ENCODE data around the gene MYH9. TPM values are rescaled to one million over a fixed set of nuclear protein-coding genes. Genes with fewer than 3 reads are reported as not detected.

Gene MYH9
- polyA plus RNA-seq, 1 donor from 2014 or later, result 7.1 TPM

DNA sequence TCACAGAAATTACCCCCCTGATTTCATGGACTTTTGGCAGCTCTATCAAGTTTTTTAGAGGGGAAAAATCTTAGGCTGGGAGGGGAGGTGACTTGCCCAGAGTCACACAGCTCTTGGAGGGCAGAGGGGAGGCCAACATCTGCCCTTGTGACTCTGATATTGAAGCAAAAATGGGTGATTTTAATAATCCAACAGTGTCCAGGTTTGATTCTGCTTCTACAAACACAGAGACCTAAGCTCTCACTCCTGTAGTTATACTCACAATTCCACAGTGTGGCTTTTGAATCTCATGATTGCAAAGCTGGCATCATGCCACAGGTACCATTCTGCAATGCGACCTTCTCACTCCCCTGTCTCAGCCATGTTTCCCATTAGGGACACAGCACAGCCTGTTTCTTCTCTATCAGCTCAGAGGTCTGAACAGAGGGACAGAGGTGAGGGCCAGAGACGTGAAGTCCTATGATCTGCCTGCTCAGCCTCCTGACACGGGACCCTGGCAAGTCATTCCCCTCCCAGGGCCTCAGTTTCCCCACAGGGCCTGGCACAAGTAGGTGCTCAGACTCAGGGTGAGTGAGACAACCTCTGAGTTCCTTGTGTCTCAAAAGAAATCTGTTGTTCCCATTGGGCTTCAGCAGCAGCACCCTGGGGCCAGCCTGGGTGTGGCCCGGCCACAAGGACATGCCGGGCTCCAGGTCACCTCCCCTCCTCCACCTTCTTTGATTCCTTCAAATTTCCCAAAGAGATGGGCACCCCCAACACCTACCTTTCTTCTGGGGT is 149.2 kb downstream of the MYH9 start:
- H3K27me3 ChIP-seq (ENCODE audit: insufficient read depth, low read depth, low read length), result no peaks in the 10 kb centered on the region
- no peak overlapping the region for H3K27ac ChIP-seq (ENCODE audit: low read length)
- H4K20me1 ChIP-seq (ENCODE audit: insufficient read depth), result no peaks in the 10 kb centered on the region
- no peak overlapping the region for H2AFZ ChIP-seq (ENCODE audit: low read depth, low read length)
- no peaks in the 10 kb centered on the region for H3K9me2 ChIP-seq (ENCODE audit: insufficient read depth, low read length)
- no peak overlapping the region for H3K9ac ChIP-seq (ENCODE audit: low read length)
- H3K4me3 ChIP-seq (ENCODE audit: low read length), result no peak overlapping the region
- no peaks in the 10 kb centered on the region for H3K36me3 ChIP-seq (ENCODE audit: insufficient read depth, low read length)
- TF ChIP-seq SMC3 (conservative IDR thresholded peaks at IDR 0.05; ENCODE audit: poor library complexity) (no peak), EZH2 (IDR thresholded peaks at IDR 0.05; ENCODE audit: borderline replicate concordance, insufficient read depth, low read length, poor library complexity, severe bottlenecking) (no peak), RAD21 (conservative IDR thresholded peaks at IDR 0.05) (no peak), TAF1 (IDR thresholded peaks at IDR 0.05; ENCODE audit: low read depth) (no peak), MXI1 (conservative IDR thresholded peaks at IDR 0.05; ENCODE audit: poor library complexity, severe bottlenecking) (no peak), EP300 (conservative IDR thresholded peaks at IDR 0.05; ENCODE audit: poor library complexity, severe bottlenecking) (no peak), POLR2AphosphoS5 (IDR thresholded peaks at IDR 0.05) (no peak)
- TF ChIP-seq, protein P1, sequence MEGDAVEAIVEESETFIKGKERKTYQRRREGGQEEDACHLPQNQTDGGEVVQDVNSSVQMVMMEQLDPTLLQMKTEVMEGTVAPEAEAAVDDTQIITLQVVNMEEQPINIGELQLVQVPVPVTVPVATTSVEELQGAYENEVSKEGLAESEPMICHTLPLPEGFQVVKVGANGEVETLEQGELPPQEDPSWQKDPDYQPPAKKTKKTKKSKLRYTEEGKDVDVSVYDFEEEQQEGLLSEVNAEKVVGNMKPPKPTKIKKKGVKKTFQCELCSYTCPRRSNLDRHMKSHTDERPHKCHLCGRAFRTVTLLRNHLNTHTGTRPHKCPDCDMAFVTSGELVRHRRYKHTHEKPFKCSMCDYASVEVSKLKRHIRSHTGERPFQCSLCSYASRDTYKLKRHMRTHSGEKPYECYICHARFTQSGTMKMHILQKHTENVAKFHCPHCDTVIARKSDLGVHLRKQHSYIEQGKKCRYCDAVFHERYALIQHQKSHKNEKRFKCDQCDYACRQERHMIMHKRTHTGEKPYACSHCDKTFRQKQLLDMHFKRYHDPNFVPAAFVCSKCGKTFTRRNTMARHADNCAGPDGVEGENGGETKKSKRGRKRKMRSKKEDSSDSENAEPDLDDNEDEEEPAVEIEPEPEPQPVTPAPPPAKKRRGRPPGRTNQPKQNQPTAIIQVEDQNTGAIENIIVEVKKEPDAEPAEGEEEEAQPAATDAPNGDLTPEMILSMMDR (IDR thresholded peaks at IDR 0.05; ENCODE audit: poor library complexity, severe bottlenecking), result no peak
- TF ChIP-seq, protein P2, sequence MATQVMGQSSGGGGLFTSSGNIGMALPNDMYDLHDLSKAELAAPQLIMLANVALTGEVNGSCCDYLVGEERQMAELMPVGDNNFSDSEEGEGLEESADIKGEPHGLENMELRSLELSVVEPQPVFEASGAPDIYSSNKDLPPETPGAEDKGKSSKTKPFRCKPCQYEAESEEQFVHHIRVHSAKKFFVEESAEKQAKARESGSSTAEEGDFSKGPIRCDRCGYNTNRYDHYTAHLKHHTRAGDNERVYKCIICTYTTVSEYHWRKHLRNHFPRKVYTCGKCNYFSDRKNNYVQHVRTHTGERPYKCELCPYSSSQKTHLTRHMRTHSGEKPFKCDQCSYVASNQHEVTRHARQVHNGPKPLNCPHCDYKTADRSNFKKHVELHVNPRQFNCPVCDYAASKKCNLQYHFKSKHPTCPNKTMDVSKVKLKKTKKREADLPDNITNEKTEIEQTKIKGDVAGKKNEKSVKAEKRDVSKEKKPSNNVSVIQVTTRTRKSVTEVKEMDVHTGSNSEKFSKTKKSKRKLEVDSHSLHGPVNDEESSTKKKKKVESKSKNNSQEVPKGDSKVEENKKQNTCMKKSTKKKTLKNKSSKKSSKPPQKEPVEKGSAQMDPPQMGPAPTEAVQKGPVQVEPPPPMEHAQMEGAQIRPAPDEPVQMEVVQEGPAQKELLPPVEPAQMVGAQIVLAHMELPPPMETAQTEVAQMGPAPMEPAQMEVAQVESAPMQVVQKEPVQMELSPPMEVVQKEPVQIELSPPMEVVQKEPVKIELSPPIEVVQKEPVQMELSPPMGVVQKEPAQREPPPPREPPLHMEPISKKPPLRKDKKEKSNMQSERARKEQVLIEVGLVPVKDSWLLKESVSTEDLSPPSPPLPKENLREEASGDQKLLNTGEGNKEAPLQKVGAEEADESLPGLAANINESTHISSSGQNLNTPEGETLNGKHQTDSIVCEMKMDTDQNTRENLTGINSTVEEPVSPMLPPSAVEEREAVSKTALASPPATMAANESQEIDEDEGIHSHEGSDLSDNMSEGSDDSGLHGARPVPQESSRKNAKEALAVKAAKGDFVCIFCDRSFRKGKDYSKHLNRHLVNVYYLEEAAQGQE (IDR thresholded peaks at IDR 0.05; ENCODE audit: borderline replicate concordance), result no peak
- H3K79me2 ChIP-seq (replicated peaks; ENCODE audit: insufficient read depth, low read length), result no peaks in the 10 kb centered on the region
- no peak overlapping the region for H3K4me2 ChIP-seq (ENCODE audit: low read length)
- no peaks in the 10 kb centered on the region for H3K9me3 ChIP-seq (ENCODE audit: low read length)
- no peaks in the 10 kb centered on the region for H3F3A ChIP-seq (ENCODE audit: insufficient read depth, low read length, poor library complexity, severe bottlenecking)

DNA sequence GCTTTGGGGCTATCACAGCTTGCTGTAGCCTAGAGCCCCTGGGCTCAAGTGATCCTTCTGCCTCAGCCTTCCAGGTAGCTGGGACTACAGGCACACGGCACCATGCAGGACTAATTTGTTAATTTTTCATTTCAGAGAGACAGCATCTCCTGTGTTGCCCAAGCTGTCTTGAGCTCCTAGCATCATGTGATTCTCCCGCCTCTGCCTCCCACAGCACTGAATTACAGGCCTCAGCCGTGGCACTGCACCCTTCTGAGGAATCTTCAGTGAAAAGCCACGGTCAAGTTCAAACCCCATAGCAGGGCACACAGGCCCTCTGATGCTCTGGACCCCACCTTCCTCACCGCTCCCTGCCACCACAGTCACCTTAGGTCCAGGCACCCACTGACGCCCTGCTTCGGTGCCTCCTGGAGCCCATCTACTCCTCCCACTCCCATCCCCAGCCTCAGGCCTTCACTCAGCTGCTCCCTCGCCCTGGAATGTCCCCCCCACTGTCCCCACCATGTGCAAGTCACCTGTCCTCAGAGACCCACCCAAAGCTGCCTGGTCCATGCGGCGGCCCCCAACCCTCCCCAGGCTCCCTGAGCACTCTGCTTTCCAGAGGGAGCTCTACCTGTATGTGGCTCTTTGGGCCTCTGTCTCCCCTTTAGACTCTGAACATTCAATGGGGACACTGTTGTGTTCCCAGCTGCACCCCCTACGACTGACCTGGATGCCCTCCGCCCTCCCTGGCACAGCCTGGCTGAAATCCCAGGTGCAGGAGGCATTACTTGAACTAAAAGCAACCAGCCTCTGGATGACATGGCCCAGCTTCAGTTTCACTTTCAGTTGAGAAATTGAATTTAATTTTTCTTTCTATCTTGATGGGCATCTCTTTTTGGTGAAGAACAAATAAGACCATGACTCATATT is 150.1 kb downstream of the MYH9 start:
- no peak overlapping the region for H2AFZ ChIP-seq (ENCODE audit: low read depth, low read length)
- H3K36me3 ChIP-seq (ENCODE audit: insufficient read depth, low read length), result no peaks in the 10 kb centered on the region
- no peaks in the 10 kb centered on the region for H3K27me3 ChIP-seq (ENCODE audit: insufficient read depth, low read depth, low read length)
- H3F3A ChIP-seq (ENCODE audit: insufficient read depth, low read length, poor library complexity, severe bottlenecking), result no peaks in the 10 kb centered on the region
- H3K4me3 ChIP-seq (ENCODE audit: low read length), result no peak overlapping the region
- no peaks in the 10 kb centered on the region for H3K9me2 ChIP-seq (ENCODE audit: insufficient read depth, low read length)
- H3K9ac ChIP-seq (ENCODE audit: low read length), result no peak overlapping the region
- no peak overlapping the region for H3K4me2 ChIP-seq (ENCODE audit: low read length)
- TF ChIP-seq SMC3 (conservative IDR thresholded peaks at IDR 0.05; ENCODE audit: poor library complexity) (no peak), RAD21 (conservative IDR thresholded peaks at IDR 0.05) (no peak), EZH2 (IDR thresholded peaks at IDR 0.05; ENCODE audit: borderline replicate concordance, insufficient read depth, low read length, poor library complexity, severe bottlenecking) (no peak), POLR2AphosphoS5 (IDR thresholded peaks at IDR 0.05) (no peak), TAF1 (IDR thresholded peaks at IDR 0.05; ENCODE audit: low read depth) (no peak)
- TF ChIP-seq, protein P1 (IDR thresholded peaks at IDR 0.05; ENCODE audit: poor library complexity, severe bottlenecking), result no peak
- no peaks in the 10 kb centered on the region for H3K79me2 ChIP-seq (replicated peaks; ENCODE audit: insufficient read depth, low read length)
- H4K20me1 ChIP-seq (ENCODE audit: insufficient read depth), result no peaks in the 10 kb centered on the region
- no peaks in the 10 kb centered on the region for H3K9me3 ChIP-seq (ENCODE audit: low read length)
- no peak overlapping the region for H3K27ac ChIP-seq (ENCODE audit: low read length)
